Testis (tissue), 2 donors: ENCODE results near the gene PRKN.

Source experiments
- CTCF ChIP-seq, 3 experiments: fragments of 450-650 bp in 2 of 3; fragments of 200-600 bp in 1 of 3; sonication (generic) in 1 of 3; IDR thresholded peaks; one replicate each; pipeline ENCODE4 v1.5.1; 2016 to 2019; ENCODE audit warnings: antibody characterized with exemption in 3 of 3, mild to moderate bottlenecking in 2 of 3, moderate library complexity in 1 of 3
- POLR2A ChIP-seq: fragments of 450-650 bp; IDR thresholded peaks from one replicate; pipeline ENCODE4 v1.6.1; 2017; ENCODE audit warnings: antibody characterized with exemption, mild to moderate bottlenecking, moderate library complexity

GRCh38 chr6:161844804-161845203 lies 882.8 kb downstream of the PRKN start:
- TF ChIP-seq CTCF (IDR thresholded peaks at IDR 0.05): no peak
- no peak for TF ChIP-seq POLR2A
